ENCODE results near the gene AZI2.

AZI2 gene

DNA sequence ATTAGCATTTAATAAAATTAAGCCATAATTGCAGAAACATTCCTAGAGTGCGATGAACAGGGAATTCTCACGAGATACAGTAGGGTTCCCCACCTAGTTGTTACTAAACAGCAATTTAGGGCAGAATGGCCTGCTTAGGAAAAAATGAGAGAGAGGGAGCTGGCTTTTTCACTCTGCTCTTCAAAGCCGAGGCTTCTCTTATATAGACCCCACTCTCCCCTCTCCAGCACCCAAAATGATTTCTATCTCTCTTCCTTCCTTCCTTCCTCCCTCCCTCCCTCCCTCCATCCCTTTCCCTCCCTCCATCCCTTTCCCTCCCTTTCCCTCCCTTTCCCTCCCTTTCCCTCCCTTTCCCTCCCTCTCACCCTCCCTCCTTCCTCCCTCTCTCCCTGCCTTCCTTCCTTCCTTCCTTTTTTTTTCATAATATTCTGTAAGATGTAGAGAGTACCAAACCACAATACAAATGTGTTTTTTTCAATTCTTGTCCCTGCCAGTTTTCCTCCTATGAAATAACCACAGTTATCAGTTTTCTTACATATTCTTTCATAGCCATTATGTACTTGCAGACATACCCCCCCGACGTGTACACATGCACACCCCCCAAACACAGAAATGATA, 48.2 kb downstream of the AZI2 start:
- WGBS, result 97% methylated on average over 5 of the region's 5 CpGs
- no peak overlapping the region for H3K27ac ChIP-seq (ENCODE audit: low read depth, low read length)
- no peaks in the 10 kb centered on the region for H3K9me3 ChIP-seq (ENCODE audit: insufficient read depth, low read depth, low read length)
- no peaks in the 10 kb centered on the region for H3K36me3 ChIP-seq (ENCODE audit: insufficient read depth, low read length)
- no peak overlapping the region for H3K9ac ChIP-seq (ENCODE audit: low read depth, low read length)
- peaks cover 2% of the 10 kb centered on the region; the same call in 1 of the 2 replicates for H3K4me1 ChIP-seq (ENCODE audit: insufficient read depth, low read length)
- no peaks in the 10 kb centered on the region for H3K27me3 ChIP-seq (ENCODE audit: insufficient read depth, low read length)
- no peak overlapping the region for H3K4me3 ChIP-seq (ENCODE audit: low read length)

DNA sequence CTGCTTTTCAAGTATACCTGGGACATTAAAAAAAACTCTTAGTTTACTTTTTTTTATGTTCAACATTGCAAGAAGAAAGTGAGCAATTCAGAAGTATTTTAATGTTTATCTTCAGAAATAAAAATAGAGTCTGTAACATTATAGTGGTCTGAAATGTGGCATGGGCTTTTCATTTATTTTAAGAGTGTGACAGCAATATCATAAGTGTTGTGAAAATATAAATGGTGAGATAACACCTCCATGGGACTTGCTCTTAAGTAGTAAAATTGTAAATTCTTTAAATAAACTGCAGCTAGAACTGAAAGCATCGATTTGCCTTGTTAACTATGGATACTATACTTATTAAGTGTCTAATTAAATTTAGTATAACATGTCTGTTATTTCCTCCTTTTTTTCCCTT, 48.9 kb downstream of the AZI2 start:
- H3K27ac ChIP-seq (ENCODE audit: low read depth, low read length), result no peak overlapping the region
- no peaks in the 10 kb centered on the region for H3K27me3 ChIP-seq (ENCODE audit: insufficient read depth, low read length)
- H3K9me3 ChIP-seq (ENCODE audit: insufficient read depth, low read depth, low read length), result no peaks in the 10 kb centered on the region
- no peak overlapping the region for H3K4me3 ChIP-seq (ENCODE audit: low read length)
- H3K36me3 ChIP-seq (ENCODE audit: insufficient read depth, low read length), result no peaks in the 10 kb centered on the region
- 0 out of 2 replicates have a peak, but pooled peaks cover 2% of the 10 kb centered on the region for H3K4me1 ChIP-seq (ENCODE audit: insufficient read depth, low read length)
- WGBS, result no CpG with 5 or more reads among the region's 1 CpG
- no peak overlapping the region for H3K9ac ChIP-seq (ENCODE audit: low read depth, low read length)

DNA sequence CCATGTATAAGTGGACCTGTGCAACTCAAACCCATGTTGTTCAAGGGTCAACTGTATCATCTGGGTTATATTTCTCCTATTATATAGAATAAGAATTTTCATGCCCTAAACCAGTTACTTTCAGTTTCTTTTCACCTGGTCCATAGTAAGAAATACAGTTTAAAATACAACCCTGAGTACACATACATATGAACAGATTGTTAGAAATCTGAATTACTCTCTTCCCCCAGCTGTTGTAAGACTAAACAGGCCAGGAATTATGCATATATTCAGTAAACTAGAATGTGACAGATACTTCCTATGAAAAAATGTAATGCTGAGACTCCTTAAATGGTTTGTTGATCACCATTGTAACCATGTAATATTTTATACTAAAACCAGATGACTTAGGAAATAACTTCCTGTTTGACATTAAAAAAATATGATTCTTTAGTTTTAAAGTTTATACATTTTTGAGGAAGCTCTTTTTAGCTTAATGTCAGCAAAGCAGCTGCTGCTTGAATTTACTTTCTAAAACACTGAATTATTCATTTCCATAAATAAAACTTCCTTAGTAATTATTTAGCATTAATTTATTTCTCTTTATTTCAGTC, 52.6 kb downstream of the AZI2 start:
- peaks cover 12% of the 10 kb centered on the region for H3K4me1 ChIP-seq (ENCODE audit: insufficient read depth, low read length)
- H3K27me3 ChIP-seq (ENCODE audit: insufficient read depth, low read length), result no peaks in the 10 kb centered on the region
- 0 out of 2 replicates have a peak, but pooled peaks cover under 1% of the 10 kb centered on the region for H3K36me3 ChIP-seq (ENCODE audit: insufficient read depth, low read length)
- H3K4me3 ChIP-seq (ENCODE audit: low read length), result no peak overlapping the region
- 0 out of 2 replicates have a peak, but pooled peaks cover under 1% of the 10 kb centered on the region for H3K9me3 ChIP-seq (ENCODE audit: insufficient read depth, low read depth, low read length)
- no peak overlapping the region for H3K9ac ChIP-seq (ENCODE audit: low read depth, low read length)
- H3K27ac ChIP-seq (ENCODE audit: low read depth, low read length), result no peak overlapping the region

GRCh38 chr3:28294667-28295413, 53.8 kb downstream of the AZI2 start:
- Histone ChIP-seq H3K4me1 (ENCODE audit: insufficient read depth, low read length) (peaks cover 12% of the 10 kb centered on the region), H3K9me3 (ENCODE audit: insufficient read depth, low read depth, low read length) (0 out of 2 replicates have a peak, but pooled peaks cover 3% of the 10 kb centered on the region), H3K27ac (ENCODE audit: low read depth, low read length) (no peak overlapping the region), H3K36me3 (ENCODE audit: insufficient read depth, low read length) (0 out of 2 replicates have a peak, but pooled peaks cover 9% of the 10 kb centered on the region), H3K4me3 (ENCODE audit: low read length) (no peak overlapping the region), H3K27me3 (ENCODE audit: insufficient read depth, low read length) (no peaks in the 10 kb centered on the region), H3K9ac (ENCODE audit: low read depth, low read length) (no peak overlapping the region)
- 98% methylated on average over 5 of the region's 7 CpGs for WGBS

GRCh38 chr3:28292622-28293021, 56.0 kb downstream of the AZI2 start:
- no peak overlapping the region for H3K9ac ChIP-seq (ENCODE audit: low read depth, low read length)
- H3K4me1 ChIP-seq (ENCODE audit: insufficient read depth, low read length), result peaks cover 10% of the 10 kb centered on the region
- 0 out of 2 replicates have a peak, but pooled peaks cover 9% of the 10 kb centered on the region for H3K36me3 ChIP-seq (ENCODE audit: insufficient read depth, low read length)
- H3K9me3 ChIP-seq (ENCODE audit: insufficient read depth, low read depth, low read length), result 0 out of 2 replicates have a peak, but pooled peaks cover 3% of the 10 kb centered on the region
- no peaks in the 10 kb centered on the region for H3K27me3 ChIP-seq (ENCODE audit: insufficient read depth, low read length)
- no peak overlapping the region for H3K27ac ChIP-seq (ENCODE audit: low read depth, low read length)
- H3K4me3 ChIP-seq (ENCODE audit: low read length), result no peak overlapping the region
- 91% methylated on average over 3 of the region's 4 CpGs for WGBS

GRCh38 chr3:28291577-28291976, 57.0 kb downstream of the AZI2 start:
- peaks cover 10% of the 10 kb centered on the region for H3K4me1 ChIP-seq (ENCODE audit: insufficient read depth, low read length)
- H3K27ac ChIP-seq (ENCODE audit: low read depth, low read length), result no peak overlapping the region
- H3K9me3 ChIP-seq (ENCODE audit: insufficient read depth, low read depth, low read length), result 0 out of 2 replicates have a peak, but pooled peaks cover 3% of the 10 kb centered on the region
- 0 out of 2 replicates have a peak, but pooled peaks cover 12% of the 10 kb centered on the region for H3K36me3 ChIP-seq (ENCODE audit: insufficient read depth, low read length)
- no peak overlapping the region; the same call in 1 of the 2 replicates for H3K9ac ChIP-seq (ENCODE audit: low read depth, low read length)
- H3K27me3 ChIP-seq (ENCODE audit: insufficient read depth, low read length), result no peaks in the 10 kb centered on the region
- no peak overlapping the region for H3K4me3 ChIP-seq (ENCODE audit: low read length)

GRCh38 chr3:28290863-28291300, 57.7 kb downstream of the AZI2 start:
- H3K27me3 ChIP-seq (ENCODE audit: insufficient read depth, low read length), result no peaks in the 10 kb centered on the region

DNA sequence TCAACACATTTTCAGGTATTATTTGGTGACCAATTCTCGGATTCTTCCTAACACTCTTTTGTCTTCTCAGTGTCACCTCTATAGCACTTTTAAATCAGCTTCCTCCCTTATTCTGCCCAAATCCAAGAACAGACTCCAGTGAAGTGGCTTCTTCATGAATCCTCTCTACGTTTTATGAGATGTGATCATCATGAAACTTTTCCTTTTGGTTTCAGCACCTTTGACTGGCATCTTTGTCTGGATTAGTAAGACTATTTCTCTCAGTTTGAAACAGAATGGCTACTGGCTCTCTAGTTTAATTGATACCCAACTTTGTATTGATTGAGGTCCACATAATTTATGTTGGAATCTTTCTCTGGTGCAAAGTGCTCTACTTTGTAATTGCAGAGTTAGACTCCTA, 61.6 kb downstream of the AZI2 start:
- Histone ChIP-seq H3K27me3 (ENCODE audit: insufficient read depth, low read length) (no peaks in the 10 kb centered on the region), H3K4me3 (ENCODE audit: low read length) (no peak overlapping the region), H3K27ac (ENCODE audit: low read depth, low read length) (no peak overlapping the region), H3K4me1 (ENCODE audit: insufficient read depth, low read length) (peaks cover 8% of the 10 kb centered on the region), H3K9me3 (ENCODE audit: insufficient read depth, low read depth, low read length) (0 out of 2 replicates have a peak, but pooled peaks cover 3% of the 10 kb centered on the region), H3K9ac (ENCODE audit: low read depth, low read length) (no peak overlapping the region), H3K36me3 (ENCODE audit: insufficient read depth, low read length) (0 out of 2 replicates have a peak, but pooled peaks cover 12% of the 10 kb centered on the region)
- WGBS, result 97% methylated on average over 2 of the region's 2 CpGs

More at GRCh38 chr3:28290863-28291300, 57.7 kb downstream of the AZI2 start:
- 0 out of 2 replicates have a peak, but pooled peaks cover 3% of the 10 kb centered on the region for H3K9me3 ChIP-seq (ENCODE audit: insufficient read depth, low read depth, low read length)
- WGBS, result 91% methylated on average over 1 of the region's 1 CpG
- no peak overlapping the region for H3K27ac ChIP-seq (ENCODE audit: low read depth, low read length)
- H3K4me3 ChIP-seq (ENCODE audit: low read length), result no peak overlapping the region
- H3K4me1 ChIP-seq (ENCODE audit: insufficient read depth, low read length), result peaks cover 10% of the 10 kb centered on the region
- no peak overlapping the region for H3K9ac ChIP-seq (ENCODE audit: low read depth, low read length)
- 0 out of 2 replicates have a peak, but pooled peaks cover 12% of the 10 kb centered on the region for H3K36me3 ChIP-seq (ENCODE audit: insufficient read depth, low read length)

GRCh38 chr3:28286595-28286994, 62.0 kb downstream of the AZI2 start:
- H3K4me1 ChIP-seq (ENCODE audit: insufficient read depth, low read length), result peaks cover 4% of the 10 kb centered on the region
- H3K27me3 ChIP-seq (ENCODE audit: insufficient read depth, low read length), result no peaks in the 10 kb centered on the region
- no peak overlapping the region for H3K9ac ChIP-seq (ENCODE audit: low read depth, low read length)
- H3K27ac ChIP-seq (ENCODE audit: low read depth, low read length), result no peak overlapping the region
- H3K9me3 ChIP-seq (ENCODE audit: insufficient read depth, low read depth, low read length), result 0 out of 2 replicates have a peak, but pooled peaks cover 3% of the 10 kb centered on the region
- H3K36me3 ChIP-seq (ENCODE audit: insufficient read depth, low read length), result 0 out of 2 replicates have a peak, but pooled peaks cover 12% of the 10 kb centered on the region
- no peak overlapping the region for H3K4me3 ChIP-seq (ENCODE audit: low read length)

DNA sequence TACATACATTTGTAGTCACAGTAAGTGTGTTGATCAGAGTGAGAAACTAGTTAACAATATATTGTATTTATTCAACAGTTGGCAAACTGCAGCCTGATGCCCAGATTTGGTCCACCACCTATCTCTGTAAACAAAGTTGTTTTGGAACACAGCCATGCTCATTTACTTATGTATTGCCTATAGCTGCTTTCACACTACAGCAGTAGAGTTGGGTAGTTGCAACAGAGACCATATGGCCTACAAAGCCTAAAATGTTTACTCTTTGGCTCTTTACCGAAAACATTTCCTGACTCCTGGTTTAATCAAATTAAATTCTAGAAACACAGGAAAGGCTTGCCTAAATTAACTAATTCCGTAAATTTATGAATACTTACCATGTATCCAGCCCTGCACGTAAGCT, 67.8 kb downstream of the AZI2 start:
- no peaks in the 10 kb centered on the region for H3K27me3 ChIP-seq (ENCODE audit: insufficient read depth, low read length)
- no peaks in the 10 kb centered on the region for H3K9me3 ChIP-seq (ENCODE audit: insufficient read depth, low read depth, low read length)
- no peak overlapping the region for H3K27ac ChIP-seq (ENCODE audit: low read depth, low read length)
- H3K9ac ChIP-seq (ENCODE audit: low read depth, low read length), result no peak overlapping the region
- 97% methylated on average over 3 of the region's 3 CpGs for WGBS
- H3K4me3 ChIP-seq (ENCODE audit: low read length), result no peak overlapping the region
- H3K4me1 ChIP-seq (ENCODE audit: insufficient read depth, low read length), result no peaks in the 10 kb centered on the region
- peaks cover 4% of the 10 kb centered on the region; the same call in 1 of the 2 replicates for H3K36me3 ChIP-seq (ENCODE audit: insufficient read depth, low read length)

DNA sequence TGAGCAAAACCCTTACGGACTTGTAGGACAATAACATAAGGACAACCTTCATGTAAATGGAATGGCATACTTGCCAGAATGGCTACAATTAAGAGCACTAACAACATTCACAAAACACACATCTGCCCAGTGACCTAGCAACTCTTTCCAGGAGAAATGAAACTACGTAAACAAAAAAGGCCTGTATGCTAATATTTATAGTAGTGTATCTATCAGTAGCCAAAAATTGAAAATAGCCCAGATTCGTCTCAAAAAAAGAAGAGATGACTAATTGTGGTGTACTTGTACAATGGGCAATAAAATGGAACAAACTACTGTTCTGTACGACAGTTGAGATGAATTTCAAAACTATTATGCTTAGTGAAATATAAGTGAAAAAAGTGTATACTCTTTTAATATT, 68.9 kb downstream of the AZI2 start:
- peaks cover 8% of the 10 kb centered on the region; the same call in 1 of the 2 replicates for H3K36me3 ChIP-seq (ENCODE audit: insufficient read depth, low read length)
- H3K27ac ChIP-seq (ENCODE audit: low read depth, low read length), result no peak overlapping the region
- 89% methylated on average over 4 of the region's 4 CpGs for WGBS
- H3K4me3 ChIP-seq (ENCODE audit: low read length), result no peak overlapping the region
- no peak overlapping the region for H3K9ac ChIP-seq (ENCODE audit: low read depth, low read length)
- no peaks in the 10 kb centered on the region for H3K4me1 ChIP-seq (ENCODE audit: insufficient read depth, low read length)
- H3K9me3 ChIP-seq (ENCODE audit: insufficient read depth, low read depth, low read length), result no peaks in the 10 kb centered on the region
- no peaks in the 10 kb centered on the region for H3K27me3 ChIP-seq (ENCODE audit: insufficient read depth, low read length)

Data from HUES64 (cell line).